ENCODE results near the gene SIPA1L3.
"Not testable (repeated sequence)": the region's sequence is repeated elsewhere in the genome, so short reads cannot be mapped to it uniquely, and the experiment has no call there.

SIPA1L3 gene

DNA sequence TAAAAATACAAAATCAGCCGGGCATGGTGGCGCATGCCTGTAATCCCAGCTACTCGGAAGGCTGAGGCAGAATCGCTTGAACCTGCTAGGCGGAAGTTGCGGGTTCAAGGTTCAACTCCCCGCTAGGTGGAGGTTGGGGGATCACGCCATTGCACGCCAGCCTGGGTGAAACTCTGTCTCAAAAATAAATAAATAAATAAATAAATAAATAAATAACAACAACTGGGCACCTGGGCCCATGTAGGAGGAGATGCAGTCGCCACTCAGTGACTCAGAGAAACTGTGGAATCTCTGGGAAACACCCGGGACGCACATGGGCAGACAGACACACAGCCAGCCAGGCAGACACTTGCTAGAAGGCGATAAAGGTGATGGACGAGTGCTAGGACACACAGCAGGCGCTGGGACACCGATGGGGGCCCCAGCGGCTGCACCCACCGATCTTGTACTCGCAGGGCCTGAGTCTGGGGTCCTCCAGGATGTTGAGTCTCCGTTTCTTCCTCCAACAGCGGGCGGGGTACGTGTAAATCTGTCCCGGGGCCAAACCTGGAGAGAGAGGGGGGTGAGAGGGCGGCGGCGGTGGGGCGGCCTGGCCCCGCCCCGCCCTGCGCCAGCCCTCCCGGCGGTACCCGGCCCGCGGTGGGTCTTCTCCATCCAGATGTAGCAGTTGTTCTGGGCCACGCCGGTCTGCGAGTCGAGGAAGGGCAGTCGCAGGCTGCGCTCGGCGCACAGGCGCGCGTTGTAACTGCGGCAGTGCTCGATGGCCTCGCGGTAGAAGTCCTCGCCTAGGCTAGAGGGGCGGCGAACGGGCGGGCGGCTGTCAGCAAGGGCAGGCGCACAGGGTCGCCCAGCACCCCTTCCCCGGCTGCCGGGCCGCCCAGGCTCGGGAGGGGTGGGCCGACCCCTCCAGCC lies 315.2 kb downstream of the SIPA1L3 start:
- no peak overlapping the region for H3K27ac ChIP-seq (ENCODE audit: low read length)

DNA sequence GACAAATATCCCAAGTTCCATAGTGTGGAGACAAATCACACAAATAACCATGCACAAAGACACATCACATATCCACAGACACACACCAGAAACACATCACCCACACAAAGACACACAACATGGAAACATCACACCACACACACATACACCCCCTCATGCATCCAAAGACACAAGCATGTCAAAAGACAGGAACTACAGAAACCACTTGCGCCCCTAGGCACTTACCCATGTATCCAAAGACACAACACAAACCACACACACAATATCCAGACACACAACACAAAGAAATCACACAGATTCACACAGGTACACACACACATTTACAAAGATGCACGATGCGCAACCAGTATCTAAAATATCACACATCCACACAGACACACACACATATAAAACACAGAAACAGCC lies 316.1 kb downstream of the SIPA1L3 start:
- H3K36me3 ChIP-seq (ENCODE audit: insufficient read depth, low read depth, low read length) = peaks cover 11% of the 10 kb centered on the region; the same call in 1 of the 2 replicates
- peak overlapping the region; percentile 68 for H3K4me3 ChIP-seq (ENCODE audit: low read length)
- H3K27ac ChIP-seq (ENCODE audit: low read length) = no peak overlapping the region
- peaks cover 16% of the 10 kb centered on the region for H3K4me1 ChIP-seq (ENCODE audit: insufficient read depth, low read length)
- H3K9ac ChIP-seq (ENCODE audit: low read depth, low read length) = no peak overlapping the region
- H3K27me3 ChIP-seq (ENCODE audit: insufficient read depth, low read length) = peaks cover 10% of the 10 kb centered on the region
- H3K9me3 ChIP-seq (ENCODE audit: insufficient read depth, low read depth, low read length) = no peaks in the 10 kb centered on the region

More for the DNA sequence above, 315.2 kb downstream of the SIPA1L3 start:
- H3K4me1 ChIP-seq (ENCODE audit: insufficient read depth, low read length) = peaks cover 8% of the 10 kb centered on the region
- H3K36me3 ChIP-seq (ENCODE audit: insufficient read depth, low read depth, low read length) = peaks cover 11% of the 10 kb centered on the region; the same call in 1 of the 2 replicates
- no peak overlapping the region for H3K4me3 ChIP-seq (ENCODE audit: low read length)
- H3K27me3 ChIP-seq (ENCODE audit: insufficient read depth, low read length) = 0 out of 2 replicates have a peak, but pooled peaks cover 1% of the 10 kb centered on the region
- H3K9ac ChIP-seq (ENCODE audit: low read depth, low read length) = no peak overlapping the region
- H3K9me3 ChIP-seq (ENCODE audit: insufficient read depth, low read depth, low read length) = no peaks in the 10 kb centered on the region

- Histone ChIP-seq H3K27ac (ENCODE audit: low read length) (no peak overlapping the region), H3K9me3 (ENCODE audit: insufficient read depth, low read depth, low read length) (no peaks in the 10 kb centered on the region), H3K27me3 (ENCODE audit: insufficient read depth, low read length) (peaks cover 10% of the 10 kb centered on the region), H3K36me3 (ENCODE audit: insufficient read depth, low read depth, low read length) (peaks cover 7% of the 10 kb centered on the region; the same call in 1 of the 2 replicates), H3K4me1 (ENCODE audit: insufficient read depth, low read length) (peaks cover 16% of the 10 kb centered on the region), H3K9ac (ENCODE audit: low read depth, low read length) (peak overlapping the region; percentile 45; the same call in 1 of the 2 replicates), H3K4me3 (ENCODE audit: low read length) (peak overlapping the region; percentile 68)
These were observed 316.6 kb downstream of the SIPA1L3 start for GRCh38 chr19:38223617-38224013.

DNA sequence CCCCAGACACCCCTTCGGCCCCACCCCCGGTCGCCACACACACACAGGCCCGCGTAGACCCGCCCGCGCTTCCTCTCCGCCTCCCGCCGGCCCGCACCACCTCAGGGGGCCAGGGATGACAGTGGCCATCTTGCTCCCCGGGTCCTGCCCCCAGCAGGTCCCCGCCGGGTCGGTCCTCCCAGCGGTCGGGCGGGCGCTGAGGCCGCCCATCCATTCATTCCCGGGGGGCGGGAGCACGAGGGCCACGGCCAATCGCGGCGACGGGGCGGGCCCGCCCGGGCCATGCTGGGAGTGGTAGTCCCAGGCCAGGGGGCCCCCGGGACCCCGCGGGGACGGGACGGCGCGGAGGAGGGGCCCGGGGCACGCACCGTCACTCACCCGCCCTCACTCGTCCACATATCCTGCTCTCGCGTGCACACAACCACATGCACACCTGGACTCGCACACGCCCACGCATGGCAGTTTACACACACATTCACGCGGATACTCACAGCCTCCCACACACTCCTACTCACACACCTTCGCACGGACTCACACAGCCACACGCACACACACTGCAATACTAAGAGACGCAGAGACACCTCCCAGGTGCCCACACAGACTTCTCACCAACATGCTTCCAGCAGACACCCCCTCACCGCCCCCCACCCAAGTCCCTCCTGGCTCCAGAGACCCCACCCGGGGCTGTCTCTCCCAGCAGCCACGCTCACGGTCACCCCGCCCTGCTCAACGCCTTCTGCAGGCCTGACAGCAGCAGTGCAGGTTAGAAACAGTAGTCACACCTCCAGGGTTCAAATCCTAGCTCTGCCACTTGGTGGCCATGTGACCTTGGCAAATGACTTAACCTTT lies 317.2 kb downstream of the SIPA1L3 start, which contains the start of gene DPF1:
TSS of gene DPF1 (minus strand) at position 209 of the 849 bp plus-strand sequence. CDS start at position 129, 80 bp downstream.
- H3K9me3 ChIP-seq (ENCODE audit: insufficient read depth, low read depth, low read length) = no peaks in the 10 kb centered on the region
- no peak within 1 kb of the TSS for H3K27ac ChIP-seq (ENCODE audit: low read length)
- peaks cover 10% of the 10 kb centered on the region for H3K27me3 ChIP-seq (ENCODE audit: insufficient read depth, low read length)
- H3K4me1 ChIP-seq (ENCODE audit: insufficient read depth, low read length) = peaks cover 16% of the 10 kb centered on the region
- H3K9ac ChIP-seq (ENCODE audit: low read depth, low read length) = peak within 1 kb of the TSS; percentile 45; the same call in 1 of the 2 replicates
- peak within 1 kb of the TSS; percentile 68 for H3K4me3 ChIP-seq (ENCODE audit: low read length)
- H3K36me3 ChIP-seq (ENCODE audit: insufficient read depth, low read depth, low read length) = 0 out of 2 replicates have a peak, but pooled peaks cover under 1% of the 10 kb centered on the region

DNA sequence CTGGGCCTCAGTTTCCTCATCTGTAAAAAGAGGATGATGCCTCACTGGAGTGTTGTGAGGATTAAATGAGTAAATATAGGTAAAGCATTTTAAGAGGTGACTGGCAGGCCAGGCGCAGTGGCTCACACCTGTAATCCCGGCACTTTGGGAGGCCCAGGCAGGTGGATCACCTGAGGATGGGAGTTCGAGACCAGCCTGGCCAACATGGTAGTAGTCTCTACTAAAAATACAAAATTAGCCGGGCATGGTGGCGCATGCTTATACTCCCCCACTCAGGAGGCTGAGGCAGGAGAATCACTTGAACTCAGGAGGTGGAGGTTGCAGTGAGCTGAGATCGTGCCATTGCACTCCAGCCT lies 317.8 kb downstream of the SIPA1L3 start:
- Histone ChIP-seq H3K27me3 (ENCODE audit: insufficient read depth, low read length) (peaks cover 10% of the 10 kb centered on the region), H3K4me1 (ENCODE audit: insufficient read depth, low read length) (peaks cover 16% of the 10 kb centered on the region)
- H3K9ac ChIP-seq (ENCODE audit: low read depth, low read length); H3K36me3 ChIP-seq (ENCODE audit: insufficient read depth, low read depth, low read length); H3K9me3 ChIP-seq (ENCODE audit: insufficient read depth, low read depth, low read length); H3K27ac ChIP-seq (ENCODE audit: low read length); H3K4me3 ChIP-seq (ENCODE audit: low read length): not testable (repeated sequence)

DNA sequence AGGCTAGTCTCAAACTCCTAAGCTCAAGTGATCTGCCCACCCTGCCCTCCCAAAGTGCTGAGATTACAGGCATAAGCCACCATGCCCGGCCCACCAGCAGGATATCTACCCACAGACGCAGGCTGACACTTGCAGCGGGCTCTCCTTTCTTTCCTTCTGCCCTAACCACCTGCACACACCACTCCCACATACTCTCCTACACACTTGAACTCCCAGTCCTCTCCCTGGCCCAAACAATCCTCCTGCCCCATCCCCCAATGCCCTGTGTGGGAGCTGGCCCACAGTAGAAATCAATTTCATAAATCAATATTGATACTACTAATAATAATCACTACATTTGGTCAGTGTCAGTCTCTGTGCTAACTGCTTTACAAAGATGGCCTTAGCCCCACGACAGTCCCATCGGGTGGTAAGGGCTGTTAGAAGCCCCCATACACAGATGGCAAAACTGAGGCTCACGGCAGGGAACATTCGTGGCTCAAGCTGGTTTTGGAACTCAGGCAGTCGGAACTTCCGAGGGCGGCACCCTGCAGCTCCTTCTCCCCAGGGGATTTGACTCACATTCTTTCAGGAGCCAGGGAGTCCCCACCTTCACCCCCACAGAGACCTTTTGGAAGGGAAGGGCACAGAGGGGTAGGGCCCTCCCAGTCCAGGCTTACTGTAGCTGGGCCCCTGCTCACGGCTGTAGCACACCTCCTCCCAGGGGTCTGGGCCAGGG lies 320.4 kb downstream of the SIPA1L3 start:
- H3K4me1 ChIP-seq (ENCODE audit: insufficient read depth, low read length) = peaks cover 16% of the 10 kb centered on the region
- H3K27ac ChIP-seq (ENCODE audit: low read length) = no peak overlapping the region
- no peaks in the 10 kb centered on the region for H3K36me3 ChIP-seq (ENCODE audit: insufficient read depth, low read depth, low read length)
- H3K4me3 ChIP-seq (ENCODE audit: low read length) = peak overlapping the region; percentile 64; the same call in 1 of the 2 replicates
- H3K27me3 ChIP-seq (ENCODE audit: insufficient read depth, low read length) = peaks cover 26% of the 10 kb centered on the region
- no peaks in the 10 kb centered on the region for H3K9me3 ChIP-seq (ENCODE audit: insufficient read depth, low read depth, low read length)
- H3K9ac ChIP-seq (ENCODE audit: low read depth, low read length) = peak overlapping the region; percentile 68; the same call in 1 of the 2 replicates

DNA sequence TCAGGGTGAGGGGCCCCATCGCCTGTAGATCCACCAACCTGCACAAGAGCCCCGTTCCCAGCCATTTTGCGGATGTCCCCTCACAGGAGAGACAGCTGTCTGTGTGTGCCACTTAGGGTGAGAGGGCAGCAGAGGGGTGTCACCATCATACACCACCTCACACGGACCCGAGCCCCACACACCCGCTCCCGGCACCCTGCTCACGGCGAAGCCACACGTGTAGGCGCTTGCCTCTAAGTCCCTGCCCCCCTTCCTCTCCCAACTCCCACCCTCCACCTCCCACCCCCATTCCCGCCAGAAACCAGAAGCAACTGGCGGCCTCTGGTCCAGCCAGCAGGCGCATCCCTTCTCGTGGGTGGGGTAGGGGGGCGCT lies 321.0 kb downstream of the SIPA1L3 start:
- no peaks in the 10 kb centered on the region for H3K36me3 ChIP-seq (ENCODE audit: insufficient read depth, low read depth, low read length)
- H3K9ac ChIP-seq (ENCODE audit: low read depth, low read length) = peak overlapping the region; percentile 68; the same call in 1 of the 2 replicates
- peaks cover 16% of the 10 kb centered on the region for H3K4me1 ChIP-seq (ENCODE audit: insufficient read depth, low read length)
- peak overlapping the region; percentile 64; the same call in 1 of the 2 replicates for H3K4me3 ChIP-seq (ENCODE audit: low read length)
- no peak overlapping the region for H3K27ac ChIP-seq (ENCODE audit: low read length)
- peaks cover 26% of the 10 kb centered on the region for H3K27me3 ChIP-seq (ENCODE audit: insufficient read depth, low read length)
- H3K9me3 ChIP-seq (ENCODE audit: insufficient read depth, low read depth, low read length) = no peaks in the 10 kb centered on the region

- Histone ChIP-seq H3K27me3 (ENCODE audit: insufficient read depth, low read length) (peaks cover 26% of the 10 kb centered on the region), H3K4me1 (ENCODE audit: insufficient read depth, low read length) (peaks cover 16% of the 10 kb centered on the region), H3K4me3 (ENCODE audit: low read length) (peak overlapping the region; percentile 81), H3K9ac (ENCODE audit: low read depth, low read length) (peak overlapping the region; percentile 45; the same call in 1 of the 2 replicates), H3K36me3 (ENCODE audit: insufficient read depth, low read depth, low read length) (no peaks in the 10 kb centered on the region), H3K9me3 (ENCODE audit: insufficient read depth, low read depth, low read length) (no peaks in the 10 kb centered on the region), H3K27ac (ENCODE audit: low read length) (no peak overlapping the region)
These were observed 321.8 kb downstream of the SIPA1L3 start for GRCh38 chr19:38228491-38229439.

- H3K9ac ChIP-seq (ENCODE audit: low read depth, low read length) = no peak overlapping the region
- H3K36me3 ChIP-seq (ENCODE audit: insufficient read depth, low read depth, low read length) = no peaks in the 10 kb centered on the region
- peak overlapping the region; percentile 81; the same call in 1 of the 2 replicates for H3K4me3 ChIP-seq (ENCODE audit: low read length)
- peaks cover 26% of the 10 kb centered on the region for H3K27me3 ChIP-seq (ENCODE audit: insufficient read depth, low read length)
- H3K27ac ChIP-seq (ENCODE audit: low read length) = no peak overlapping the region
- peaks cover 16% of the 10 kb centered on the region for H3K4me1 ChIP-seq (ENCODE audit: insufficient read depth, low read length)
- no peaks in the 10 kb centered on the region for H3K9me3 ChIP-seq (ENCODE audit: insufficient read depth, low read depth, low read length)
These were observed 322.6 kb downstream of the SIPA1L3 start for GRCh38 chr19:38229585-38230073.

- H3K4me1 ChIP-seq (ENCODE audit: insufficient read depth, low read length) = peaks cover 16% of the 10 kb centered on the region
- not testable (repeated sequence) for H3K9ac ChIP-seq (ENCODE audit: low read depth, low read length); H3K36me3 ChIP-seq (ENCODE audit: insufficient read depth, low read depth, low read length); H3K27ac ChIP-seq (ENCODE audit: low read length); H3K9me3 ChIP-seq (ENCODE audit: insufficient read depth, low read depth, low read length); H3K4me3 ChIP-seq (ENCODE audit: low read length)
- H3K27me3 ChIP-seq (ENCODE audit: insufficient read depth, low read length) = peaks cover 26% of the 10 kb centered on the region
These were observed 323.6 kb downstream of the SIPA1L3 start for GRCh38 chr19:38230506-38231133.

Measured in iPS-20b (cell line).